ENCODE results near the gene TREML4.

GRCh38 chr6:41247882-41248705, 19.9 kb downstream of the TREML4 start:
- TF ChIP-seq CTCF (IDR thresholded peaks at IDR 0.05; ENCODE audit: poor library complexity), result no peak
- no peak for TF ChIP-seq EZH2phosphoT487 (IDR thresholded peaks at IDR 0.05; ENCODE audit: low read depth, severe bottlenecking, unreplicated experiment)
